ENCODE data around the gene TMEM207.

The TMEM207 gene

DNA sequence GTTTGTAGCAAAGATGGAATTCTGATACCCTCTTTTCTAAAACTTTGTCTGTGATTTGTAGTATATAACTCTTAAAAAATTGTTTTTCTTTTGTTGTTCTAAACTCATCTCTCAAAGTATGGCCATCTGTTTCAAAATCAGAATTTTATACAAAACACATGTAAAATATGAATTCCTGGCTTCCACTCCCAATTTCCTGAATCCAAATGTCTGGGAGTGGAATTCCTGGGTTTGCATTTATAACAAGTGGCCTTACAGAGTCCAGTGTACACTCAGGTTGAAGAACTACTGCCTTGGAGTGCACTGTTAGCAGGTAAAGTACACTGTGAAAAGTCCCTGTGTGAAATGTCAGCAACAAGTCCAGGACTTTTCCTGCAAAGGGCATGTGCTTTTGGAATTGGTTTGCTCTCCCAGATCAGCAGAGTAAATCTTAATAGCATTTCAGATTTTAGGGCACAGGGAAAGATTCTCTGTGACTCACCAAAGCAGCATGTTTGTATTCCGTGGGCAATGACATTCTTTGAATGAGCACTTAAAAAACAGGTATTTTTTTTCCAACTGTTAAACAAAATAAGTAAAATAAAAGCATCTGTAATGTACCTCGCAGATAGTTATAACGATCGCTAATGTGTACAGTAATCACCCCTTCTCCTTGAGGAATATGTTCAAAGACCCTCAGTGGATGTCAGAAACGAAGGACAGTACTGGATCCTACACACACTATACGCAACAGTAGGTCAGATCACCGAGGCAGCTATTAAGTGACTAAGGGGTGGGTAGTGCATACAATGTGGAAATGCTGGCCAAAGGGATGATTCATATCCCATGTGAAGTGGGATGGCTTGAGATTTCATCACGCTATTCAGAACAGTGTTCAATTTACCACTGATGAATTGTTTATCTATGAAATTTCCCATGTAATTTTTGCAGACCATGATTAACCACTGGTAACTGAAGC is 63.7 kb downstream of the TMEM207 start:
- Histone ChIP-seq H3K4me2 (ENCODE audit: low read depth, low read length, poor library complexity, severe bottlenecking) (no peak overlapping the region), H3K4me1 (ENCODE audit: insufficient read depth, low read length, poor library complexity, severe bottlenecking) (no peaks in the 10 kb centered on the region), H3K9ac (ENCODE audit: low read depth, low read length, poor library complexity, severe bottlenecking) (no peak overlapping the region), H3K9me3 (ENCODE audit: insufficient read depth, low read depth, low read length) (no peaks in the 10 kb centered on the region), H3K36me3 (ENCODE audit: insufficient read depth, low read length) (no peaks in the 10 kb centered on the region), H2AFZ (ENCODE audit: low read length) (no peak overlapping the region), H4K20me1 (ENCODE audit: insufficient read depth, low read length, poor library complexity, severe bottlenecking) (no peaks in the 10 kb centered on the region), H3K79me2 (ENCODE audit: insufficient read depth, low read length) (no peaks in the 10 kb centered on the region), H3K9me2 (replicated peaks; ENCODE audit: low read depth, low read length) (no peaks in the 10 kb centered on the region), H3K4me3 (ENCODE audit: low read length, poor library complexity, severe bottlenecking) (no peak overlapping the region), H3K27me3 (ENCODE audit: insufficient read depth, low read length, poor library complexity, severe bottlenecking) (no peaks in the 10 kb centered on the region), H3F3A (ENCODE audit: low read depth) (no peaks in the 10 kb centered on the region)
- no peak for TF ChIP-seq EZH2phosphoT487 (IDR thresholded peaks at IDR 0.05; ENCODE audit: borderline replicate concordance)
- TF ChIP-seq, protein P1, sequence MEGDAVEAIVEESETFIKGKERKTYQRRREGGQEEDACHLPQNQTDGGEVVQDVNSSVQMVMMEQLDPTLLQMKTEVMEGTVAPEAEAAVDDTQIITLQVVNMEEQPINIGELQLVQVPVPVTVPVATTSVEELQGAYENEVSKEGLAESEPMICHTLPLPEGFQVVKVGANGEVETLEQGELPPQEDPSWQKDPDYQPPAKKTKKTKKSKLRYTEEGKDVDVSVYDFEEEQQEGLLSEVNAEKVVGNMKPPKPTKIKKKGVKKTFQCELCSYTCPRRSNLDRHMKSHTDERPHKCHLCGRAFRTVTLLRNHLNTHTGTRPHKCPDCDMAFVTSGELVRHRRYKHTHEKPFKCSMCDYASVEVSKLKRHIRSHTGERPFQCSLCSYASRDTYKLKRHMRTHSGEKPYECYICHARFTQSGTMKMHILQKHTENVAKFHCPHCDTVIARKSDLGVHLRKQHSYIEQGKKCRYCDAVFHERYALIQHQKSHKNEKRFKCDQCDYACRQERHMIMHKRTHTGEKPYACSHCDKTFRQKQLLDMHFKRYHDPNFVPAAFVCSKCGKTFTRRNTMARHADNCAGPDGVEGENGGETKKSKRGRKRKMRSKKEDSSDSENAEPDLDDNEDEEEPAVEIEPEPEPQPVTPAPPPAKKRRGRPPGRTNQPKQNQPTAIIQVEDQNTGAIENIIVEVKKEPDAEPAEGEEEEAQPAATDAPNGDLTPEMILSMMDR (conservative IDR thresholded peaks at IDR 0.05; ENCODE audit: low read length): no peak

- Histone ChIP-seq H3K4me2 (ENCODE audit: low read depth, low read length, poor library complexity, severe bottlenecking) (no peak overlapping the region), H3K9ac (ENCODE audit: low read depth, low read length, poor library complexity, severe bottlenecking) (no peak overlapping the region), H3K36me3 (ENCODE audit: insufficient read depth, low read length) (no peaks in the 10 kb centered on the region), H3K4me1 (ENCODE audit: insufficient read depth, low read length, poor library complexity, severe bottlenecking) (no peaks in the 10 kb centered on the region), H2AFZ (ENCODE audit: low read length) (0 out of 2 replicates have a peak overlapping the region, but pooled peaks have one; percentile 31), H4K20me1 (ENCODE audit: insufficient read depth, low read length, poor library complexity, severe bottlenecking) (no peaks in the 10 kb centered on the region), H3K27me3 (ENCODE audit: insufficient read depth, low read length, poor library complexity, severe bottlenecking) (no peaks in the 10 kb centered on the region), H3F3A (ENCODE audit: low read depth) (no peaks in the 10 kb centered on the region), H3K79me2 (ENCODE audit: insufficient read depth, low read length) (no peaks in the 10 kb centered on the region), H3K9me3 (ENCODE audit: insufficient read depth, low read depth, low read length) (no peaks in the 10 kb centered on the region), H3K4me3 (ENCODE audit: low read length, poor library complexity, severe bottlenecking) (no peak overlapping the region), H3K9me2 (replicated peaks; ENCODE audit: low read depth, low read length) (no peaks in the 10 kb centered on the region)
- no peak for TF ChIP-seq EZH2phosphoT487 (IDR thresholded peaks at IDR 0.05; ENCODE audit: borderline replicate concordance)
- TF ChIP-seq, protein P1 (conservative IDR thresholded peaks at IDR 0.05; ENCODE audit: low read length): peak; percentile 73
These were observed 65.4 kb downstream of the TMEM207 start for GRCh38 chr3:190384309-190384756.

GRCh38 chr3:190382082-190382481 is 67.6 kb downstream of the TMEM207 start:
- H4K20me1 ChIP-seq (ENCODE audit: insufficient read depth, low read length, poor library complexity, severe bottlenecking): no peaks in the 10 kb centered on the region
- H3K36me3 ChIP-seq (ENCODE audit: insufficient read depth, low read length): no peaks in the 10 kb centered on the region
- H3K79me2 ChIP-seq (ENCODE audit: insufficient read depth, low read length): no peaks in the 10 kb centered on the region
- H3K4me2 ChIP-seq (ENCODE audit: low read depth, low read length, poor library complexity, severe bottlenecking): no peak overlapping the region
- H3K4me1 ChIP-seq (ENCODE audit: insufficient read depth, low read length, poor library complexity, severe bottlenecking): no peaks in the 10 kb centered on the region
- no peak for TF ChIP-seq EZH2phosphoT487 (IDR thresholded peaks at IDR 0.05; ENCODE audit: borderline replicate concordance)
- TF ChIP-seq, protein P1 (conservative IDR thresholded peaks at IDR 0.05; ENCODE audit: low read length): no peak
- no peaks in the 10 kb centered on the region for H3F3A ChIP-seq (ENCODE audit: low read depth)
- H3K4me3 ChIP-seq (ENCODE audit: low read length, poor library complexity, severe bottlenecking): no peak overlapping the region
- no peak overlapping the region for H3K9ac ChIP-seq (ENCODE audit: low read depth, low read length, poor library complexity, severe bottlenecking)
- H2AFZ ChIP-seq (ENCODE audit: low read length): no peak overlapping the region
- H3K27me3 ChIP-seq (ENCODE audit: insufficient read depth, low read length, poor library complexity, severe bottlenecking): no peaks in the 10 kb centered on the region
- no peaks in the 10 kb centered on the region for H3K9me2 ChIP-seq (replicated peaks; ENCODE audit: low read depth, low read length)
- no peaks in the 10 kb centered on the region for H3K9me3 ChIP-seq (ENCODE audit: insufficient read depth, low read depth, low read length)

All from Loucy (cell line).